NK-92 (cell line): Measurements from ENCODE around the gene SMU1.
A peak's percentile ranks its signal among the peaks of the same experiment; 100 is the strongest.

Experiments
- DNase-seq: peaks from one replicate; lab custom pipeline; 2025; ENCODE audit not compliant: unreplicated experiment; lab: John Stamatoyannopoulos, UW

Gene SMU1

DNA sequence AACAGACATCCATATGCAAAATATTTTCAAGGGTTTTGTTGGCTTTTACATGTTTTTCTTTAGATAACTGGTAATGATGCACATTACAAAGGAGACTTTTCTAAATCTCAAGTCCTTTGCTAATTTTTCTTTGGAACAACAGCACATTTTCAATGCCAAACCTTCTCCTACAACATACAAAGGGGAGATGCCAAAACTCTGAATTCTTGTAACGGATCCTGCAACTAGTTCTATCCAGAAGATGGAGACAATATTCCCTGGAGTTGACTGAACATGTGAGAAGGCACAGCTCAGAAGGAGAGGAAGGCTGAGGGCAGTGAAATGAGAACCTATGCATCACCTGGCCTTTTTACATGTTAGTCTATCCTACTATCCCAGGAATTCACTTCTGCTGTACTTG, 30.4 kb downstream of the SMU1 start:
- DNase-seq: no peak

DNA sequence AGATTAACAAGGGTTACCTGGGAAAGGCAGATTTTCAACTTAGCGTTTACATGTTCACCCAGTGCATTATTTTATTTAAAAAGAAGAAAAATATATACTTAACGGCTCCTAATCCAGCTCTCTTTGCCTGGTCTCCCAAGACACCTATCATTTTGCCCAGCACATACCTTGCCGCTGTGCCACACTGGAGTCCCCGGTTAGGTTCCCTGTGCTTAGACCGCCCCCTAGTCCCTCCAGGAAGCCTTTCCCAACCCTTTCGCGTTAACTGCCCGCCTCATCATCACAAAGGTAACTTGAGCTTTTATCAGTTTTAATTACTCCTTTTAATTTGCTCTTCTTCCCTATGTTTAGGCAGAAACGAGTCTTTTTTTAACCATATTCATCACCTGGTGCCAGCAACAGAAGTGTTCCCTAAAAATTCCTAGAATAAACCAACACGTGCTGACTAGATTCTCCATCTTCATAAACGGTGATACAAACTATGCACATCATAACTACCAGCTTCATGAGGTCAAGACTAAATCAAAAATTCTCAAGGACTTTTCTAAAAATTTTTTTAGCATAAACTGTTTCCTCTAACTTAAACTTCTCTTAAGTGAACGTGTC, 31.7 kb downstream of the SMU1 start:
- DNase-seq: no peak

DNA sequence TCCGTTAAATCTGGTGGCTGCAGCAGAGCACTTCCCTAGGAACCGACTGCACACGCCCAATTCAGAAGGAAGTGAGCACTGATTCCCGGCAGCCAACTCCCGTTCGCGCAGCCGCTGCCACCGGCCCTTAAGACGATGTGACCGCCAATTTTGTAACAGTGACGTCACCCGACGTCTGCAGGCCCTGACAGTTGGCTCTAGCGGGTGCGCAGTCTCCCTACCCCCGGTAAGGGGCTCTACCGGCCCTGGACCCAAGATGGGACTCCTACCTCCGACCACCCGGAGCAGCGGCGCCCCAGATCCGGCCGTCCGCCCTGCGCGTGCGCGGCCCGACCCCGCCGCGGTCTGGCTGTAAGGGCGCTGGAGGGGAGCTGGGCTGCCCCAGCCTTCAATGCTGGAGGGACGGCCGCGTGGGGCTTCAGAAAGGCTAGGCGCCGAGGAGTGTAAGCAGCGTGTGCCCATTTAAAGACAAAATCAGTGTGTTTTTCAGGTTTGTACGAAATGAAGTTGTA, 32.3 kb downstream of the SMU1 start:
- no peak for DNase-seq

DNA sequence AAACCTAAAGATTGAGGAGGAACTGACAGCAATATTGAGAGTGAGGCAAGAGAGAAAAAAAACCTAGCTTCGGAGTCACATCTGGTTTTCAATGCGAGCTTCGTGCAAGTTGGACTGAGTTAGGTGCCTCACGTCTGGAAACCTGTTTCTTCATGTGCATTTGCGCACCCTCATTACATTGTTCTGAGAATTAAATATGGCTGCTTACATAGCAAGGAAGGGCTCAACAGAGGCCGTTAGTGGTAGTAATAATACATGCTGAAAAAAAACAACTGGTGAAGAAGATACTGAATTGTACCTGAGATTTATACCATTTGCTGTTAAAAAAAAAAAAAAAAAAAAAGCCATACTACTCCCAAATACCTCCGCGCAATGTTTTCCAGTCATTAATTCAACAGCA, 32.8 kb downstream of the SMU1 start:
- no peak for DNase-seq

DNA sequence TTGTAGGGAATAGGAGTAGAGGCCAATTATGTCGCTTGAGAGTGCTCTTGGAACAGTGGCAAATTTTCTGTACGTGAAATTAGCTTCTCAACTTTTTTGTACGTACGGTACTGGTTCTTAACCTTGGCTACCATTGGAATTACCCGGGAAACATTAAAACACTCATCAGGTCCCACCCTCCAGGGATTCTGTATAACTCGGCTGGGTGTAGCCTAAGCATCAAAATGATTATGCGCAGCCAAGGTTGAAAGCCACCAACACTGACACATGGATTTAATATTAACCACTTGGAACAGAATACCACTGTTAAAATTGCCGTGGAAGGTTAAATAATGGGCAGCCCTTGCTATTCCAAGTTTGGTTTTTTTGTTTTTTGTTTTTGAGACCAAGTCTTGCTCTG, 34.0 kb downstream of the SMU1 start:
- no peak for DNase-seq

DNA sequence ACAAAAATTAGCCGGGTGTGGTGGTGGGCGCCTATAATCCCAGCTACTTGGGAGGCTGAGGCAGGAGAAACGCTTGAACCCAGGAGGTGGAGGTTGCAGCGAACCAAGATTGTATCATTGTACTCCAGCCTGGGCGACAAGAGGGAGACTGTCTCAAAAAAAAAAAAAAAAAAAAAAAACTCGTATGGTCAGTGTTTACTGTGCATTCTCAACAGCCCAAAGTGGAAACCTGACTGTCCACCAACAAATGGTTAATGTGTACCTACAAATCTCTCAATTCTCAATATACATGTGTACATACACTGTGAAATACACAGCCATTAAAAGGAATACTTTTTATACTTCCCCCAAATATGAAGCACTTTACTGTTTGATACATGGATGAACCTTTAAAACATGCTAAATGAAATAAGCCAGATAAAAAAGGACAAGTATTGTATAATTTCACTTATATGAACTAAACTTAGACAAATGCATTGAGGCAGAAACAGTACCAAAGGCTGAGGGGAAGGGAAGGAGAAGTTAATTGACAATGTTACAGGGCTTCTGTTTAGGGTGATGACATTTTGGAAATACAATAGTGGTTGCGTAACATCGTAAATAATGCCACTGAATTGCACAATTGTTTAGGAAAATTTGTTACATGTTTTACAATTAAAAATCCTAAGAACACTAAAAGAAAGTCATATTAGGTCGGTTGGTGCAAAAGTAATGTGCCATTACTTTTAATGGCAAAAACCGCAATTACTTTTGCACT, 34.9 kb downstream of the SMU1 start:
- no peak for DNase-seq

DNA sequence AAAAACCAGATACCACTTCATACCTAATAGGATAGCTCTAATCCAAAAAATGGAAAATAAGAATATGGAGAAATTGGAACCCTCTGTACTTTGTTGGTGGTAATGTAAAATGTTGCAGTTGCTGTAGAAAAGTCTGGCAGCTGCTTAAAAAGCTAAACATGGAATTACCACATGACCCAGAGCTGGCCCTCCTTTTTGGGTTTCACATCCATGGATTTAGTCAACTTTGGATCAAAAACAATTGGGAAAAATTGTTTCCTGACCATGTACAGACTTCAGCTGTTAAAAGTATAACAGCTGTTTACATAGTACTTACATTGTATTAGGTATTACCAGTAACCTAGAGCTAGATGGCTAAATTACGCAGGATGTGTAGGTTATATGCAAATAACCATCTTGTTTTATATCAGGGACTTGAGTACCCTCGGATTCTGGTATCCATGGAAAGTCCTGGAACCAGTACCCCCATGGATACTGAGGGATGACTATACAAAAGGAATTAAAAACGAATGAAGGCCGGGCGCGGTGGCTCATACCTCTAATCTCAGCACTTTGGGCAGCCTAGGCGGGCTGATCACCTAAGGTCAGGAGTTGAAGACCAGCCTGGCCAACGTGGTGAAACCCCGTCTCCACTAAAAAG, 35.6 kb downstream of the SMU1 start:
- no peak for DNase-seq

DNA sequence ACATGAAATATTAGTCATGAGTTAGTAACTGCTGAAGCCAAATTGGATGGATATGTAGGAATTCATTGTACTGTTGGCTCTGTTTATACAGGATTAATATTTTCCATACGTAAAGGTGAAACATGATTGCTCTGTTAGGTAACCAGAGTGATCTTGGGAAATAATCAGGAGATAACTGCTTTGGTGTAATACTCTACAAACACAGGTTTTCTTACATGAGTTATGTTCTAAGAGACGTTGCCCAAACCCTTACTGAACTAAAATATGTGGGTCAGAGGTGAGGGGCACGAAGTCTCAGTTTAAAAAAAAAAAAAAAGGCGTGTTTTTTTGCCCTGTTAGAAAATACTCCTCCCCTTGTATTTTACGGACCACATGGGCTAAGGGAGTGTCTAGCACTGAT, 43.6 kb downstream of the SMU1 start:
- DNase-seq: no peak

DNA sequence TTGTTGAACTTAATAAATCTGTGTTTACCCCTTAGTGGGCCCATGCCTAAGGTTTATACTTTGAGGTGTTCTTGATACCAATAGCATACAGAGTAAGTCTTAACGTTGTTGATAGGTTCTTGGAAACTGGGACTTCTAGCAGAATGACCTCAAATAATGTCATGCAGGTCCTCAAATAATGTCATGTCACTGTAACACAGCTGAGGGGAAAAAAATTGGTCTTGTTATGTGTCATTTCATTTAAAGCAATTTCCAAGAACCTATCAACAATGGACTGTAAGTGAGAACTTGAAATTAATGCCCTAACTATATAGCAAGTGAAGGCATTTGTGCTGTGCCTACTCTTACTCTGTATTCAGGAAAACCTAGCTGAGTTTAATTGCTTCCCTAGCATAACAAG, 44.2 kb downstream of the SMU1 start:
- no peak for DNase-seq

DNA sequence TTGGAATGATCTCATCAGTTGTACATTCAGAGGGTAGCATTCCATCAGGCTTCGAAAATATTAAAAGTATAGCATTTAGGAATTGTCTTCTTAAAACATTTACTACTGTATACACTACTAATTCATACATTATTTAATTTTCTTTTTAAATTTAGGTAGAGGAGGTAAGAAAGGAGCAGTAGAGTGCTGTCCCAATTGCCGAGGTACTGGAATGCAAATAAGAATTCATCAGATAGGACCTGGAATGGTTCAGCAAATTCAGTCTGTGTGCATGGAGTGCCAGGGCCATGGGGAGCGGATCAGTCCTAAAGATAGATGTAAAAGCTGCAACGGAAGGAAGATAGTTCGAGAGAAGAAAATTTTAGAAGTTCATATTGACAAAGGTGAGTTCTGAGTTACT, 46.2 kb downstream of the SMU1 start:
- DNase-seq: no peak

DNA sequence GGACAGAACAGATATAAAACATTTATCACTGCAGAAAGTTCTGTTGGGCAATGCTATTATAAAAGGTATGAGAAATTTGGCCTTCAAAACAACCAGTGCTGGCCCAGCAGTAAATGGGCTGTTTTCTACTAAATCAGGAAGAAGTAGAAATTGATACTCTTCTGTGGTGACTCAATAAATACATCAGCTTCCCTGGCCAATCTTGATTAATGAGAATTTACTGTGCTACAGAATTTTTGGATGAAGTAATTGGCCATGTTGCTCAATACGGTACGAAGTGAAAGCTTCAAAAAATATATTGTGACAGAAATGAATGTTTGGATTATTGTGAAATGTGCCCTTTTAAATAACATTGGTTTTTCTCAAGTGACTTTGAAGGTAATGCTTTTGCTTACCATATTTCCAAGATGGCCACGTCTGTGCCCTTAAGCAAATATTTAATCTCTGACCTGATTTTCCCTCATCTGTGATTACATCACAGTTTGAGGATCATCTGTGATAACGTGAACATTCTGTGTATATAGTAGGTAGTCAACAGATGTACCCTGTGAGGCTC, 47.2 kb downstream of the SMU1 start:
- no peak for DNase-seq

DNA sequence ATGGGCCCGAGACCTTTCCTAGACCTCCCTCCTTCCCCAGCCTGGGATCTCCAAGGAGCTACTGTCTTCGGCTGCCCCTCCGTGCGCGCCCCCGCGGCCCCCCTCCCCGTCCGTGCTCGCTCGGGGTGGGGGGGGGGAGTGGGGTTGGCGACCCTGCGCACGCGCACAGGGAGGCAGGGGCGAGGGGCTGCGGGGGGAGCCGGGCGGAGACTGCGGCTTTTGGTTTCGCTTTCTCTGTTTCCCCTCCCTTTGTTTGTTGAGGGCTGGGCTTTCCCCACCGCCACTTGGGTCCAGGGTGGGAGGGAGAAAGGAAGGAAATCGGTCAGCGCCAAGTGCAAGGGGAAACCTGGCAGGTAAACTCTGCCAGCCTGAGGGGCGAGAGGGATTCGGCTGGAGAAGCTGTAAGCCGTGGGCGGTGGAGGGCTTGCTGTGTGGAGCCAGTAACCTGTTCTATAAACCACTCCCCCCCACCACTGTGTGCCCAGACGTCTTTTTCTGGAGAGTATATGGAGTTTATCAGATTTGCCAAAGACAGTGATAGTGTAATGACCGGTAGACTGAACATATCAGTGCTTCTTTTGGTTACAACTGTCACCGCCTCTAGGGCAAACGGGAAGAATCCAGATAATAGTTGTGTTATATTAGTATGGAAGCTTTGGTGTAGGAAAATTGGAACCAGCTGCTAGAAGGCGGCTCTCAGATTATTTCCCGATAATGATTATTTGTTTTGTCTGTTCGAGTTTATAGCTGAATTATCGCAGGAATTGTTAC, 50.7 kb downstream of the SMU1 start:
- DNase-seq: no peak

DNA sequence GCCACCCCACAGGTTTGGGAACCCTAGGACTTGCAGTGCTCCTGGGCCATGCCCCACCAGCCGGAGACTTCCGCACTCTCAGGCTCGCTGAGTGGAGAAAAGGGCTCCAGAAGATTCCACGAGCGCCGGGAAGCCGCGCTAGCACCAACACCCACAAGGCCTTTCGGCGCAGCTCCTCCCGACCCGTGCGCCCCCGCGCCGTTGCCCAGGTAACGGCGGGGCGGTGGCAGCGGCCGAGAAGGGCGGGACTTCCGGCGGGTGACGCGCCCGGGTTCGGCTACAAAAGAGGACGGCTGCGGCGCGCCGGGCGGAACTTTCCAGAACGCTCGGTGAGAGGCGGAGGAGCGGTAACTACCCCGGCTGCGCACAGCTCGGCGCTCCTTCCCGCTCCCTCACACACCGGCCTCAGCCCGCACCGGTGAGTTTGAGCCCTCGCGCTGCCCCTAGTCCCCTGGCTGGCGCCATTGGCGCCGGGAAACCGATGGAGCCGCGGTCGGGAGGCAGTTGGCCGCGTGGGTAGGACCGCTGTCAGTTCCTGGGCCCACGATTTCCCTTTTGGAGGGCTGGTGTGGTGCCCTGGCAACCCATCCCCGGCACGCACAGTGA, 51.4 kb downstream of the SMU1 start, which contains the start of gene DNAJA1:
DNAJA1 (plus strand) TSS at position 308 of the 606 bp plus-strand sequence. CDS start 1,212 bp downstream, outside the sequence.
- peak; percentile 53 for DNase-seq

DNA sequence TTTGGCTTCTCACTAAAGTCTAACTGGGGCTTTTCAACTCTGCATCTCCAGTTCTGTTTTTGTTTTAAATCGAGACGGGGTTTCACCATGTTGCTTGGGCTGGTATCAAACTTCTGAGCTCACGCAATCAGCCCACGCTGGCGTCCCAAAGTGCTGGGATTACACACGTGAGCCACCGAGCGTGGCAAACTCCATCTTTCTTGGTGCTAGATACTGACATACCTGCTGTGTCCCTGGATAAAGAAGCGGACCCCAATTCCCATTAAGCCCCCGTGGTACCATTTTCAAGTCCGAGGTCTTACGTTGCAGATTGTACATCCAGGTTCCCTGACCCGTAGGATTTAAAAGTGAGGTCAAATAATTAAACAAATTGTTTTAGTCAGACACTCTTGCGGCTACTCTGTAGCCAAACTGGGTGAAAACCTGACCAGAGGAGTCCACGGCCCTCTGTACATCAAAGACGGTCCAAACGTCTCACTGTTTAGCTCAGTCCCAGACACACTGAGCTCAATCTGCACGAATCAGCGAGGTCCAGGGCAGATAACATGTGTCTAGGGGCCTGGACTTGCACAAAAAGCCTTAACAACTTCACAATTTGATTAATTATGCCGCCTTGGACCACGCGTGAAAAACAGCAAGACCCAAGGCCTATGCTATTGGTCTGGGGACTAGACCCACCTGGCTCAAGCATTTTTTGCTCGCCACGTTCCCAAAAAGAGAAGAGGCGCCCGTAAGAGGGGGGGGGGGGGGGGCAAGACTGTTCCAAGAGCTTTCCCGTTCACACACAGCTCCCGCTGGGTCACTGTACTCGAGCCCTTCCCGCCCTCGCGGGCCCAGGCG, 52.1 kb downstream of the SMU1 start:
- no peak for DNase-seq

DNA sequence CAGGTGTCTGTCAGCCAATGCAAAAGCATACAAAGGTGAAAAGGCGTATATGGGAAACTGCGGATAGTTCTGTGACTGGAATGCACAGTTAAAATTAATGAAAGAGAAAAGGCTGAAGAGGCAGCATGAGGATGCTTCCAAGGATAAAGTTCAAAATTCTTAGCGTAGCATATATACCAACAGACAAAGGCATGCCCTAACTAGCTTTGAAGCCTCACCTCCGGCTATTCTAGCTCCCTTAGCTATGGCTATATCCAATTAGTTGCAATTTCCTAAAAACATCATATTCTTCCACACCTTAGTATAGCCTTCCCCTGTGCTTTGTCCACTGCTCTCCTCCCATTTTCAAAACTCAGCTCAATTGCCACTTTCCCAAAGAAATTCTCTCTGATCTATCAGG, 52.8 kb downstream of the SMU1 start:
- DNase-seq: no peak

DNA sequence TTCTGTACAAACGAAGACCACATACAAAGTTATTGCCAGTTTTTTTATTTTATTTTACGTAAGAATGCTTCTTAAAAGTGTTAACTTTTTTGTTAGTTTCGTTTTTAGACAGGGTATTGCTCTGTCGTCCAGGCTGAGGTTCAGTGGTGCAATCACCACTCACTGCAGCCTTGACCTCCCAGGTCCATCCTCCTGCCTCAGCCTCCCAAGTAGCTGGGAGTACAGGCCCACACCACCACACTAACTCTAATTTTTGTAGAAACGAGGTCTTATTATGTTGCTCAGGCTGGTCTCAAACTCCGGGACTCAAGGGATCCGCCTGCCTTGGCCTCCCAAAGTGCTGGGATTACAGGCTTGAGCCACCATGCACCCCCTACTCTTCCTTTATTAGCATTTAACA, 53.7 kb downstream of the SMU1 start:
- no peak for DNase-seq

DNA sequence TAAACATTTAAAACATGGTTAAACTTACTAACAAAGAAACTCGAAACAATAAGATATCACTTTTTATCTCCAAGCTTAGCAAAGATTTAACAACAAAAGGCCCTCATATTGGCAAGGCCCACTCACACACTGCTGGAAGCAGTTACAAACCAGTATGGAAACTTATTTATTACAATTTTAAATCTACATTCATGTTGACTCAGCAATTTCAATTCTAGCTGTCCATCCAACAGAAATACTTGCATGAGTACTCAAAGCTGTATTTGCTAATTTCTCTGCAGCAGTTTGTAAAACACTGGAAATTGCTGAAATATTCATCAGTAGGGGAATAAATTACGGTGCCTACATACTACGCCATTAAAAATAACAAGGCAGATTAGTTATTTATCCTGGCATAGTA, 54.2 kb downstream of the SMU1 start:
- no peak for DNase-seq

DNA sequence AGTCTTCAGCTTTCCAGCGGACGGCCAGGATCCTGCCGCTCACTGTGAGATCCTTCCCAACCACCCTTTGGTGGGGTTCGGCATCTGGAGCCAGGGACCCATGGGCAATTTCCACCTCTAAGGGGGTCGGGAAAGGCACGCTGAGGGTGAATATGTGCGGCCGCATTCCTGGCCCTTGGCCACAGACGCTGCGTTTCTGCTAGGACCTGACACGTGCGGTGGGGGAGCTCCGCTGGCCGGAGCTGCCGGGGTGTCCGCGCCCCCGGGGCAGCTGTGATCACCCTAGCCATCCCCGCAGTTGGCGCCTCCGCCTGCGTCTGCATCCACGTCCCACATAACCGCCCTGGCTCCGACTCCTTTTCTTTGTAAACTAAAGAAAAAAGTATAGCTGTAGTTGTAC, 56.7 kb downstream of the SMU1 start:
- no peak for DNase-seq

DNA sequence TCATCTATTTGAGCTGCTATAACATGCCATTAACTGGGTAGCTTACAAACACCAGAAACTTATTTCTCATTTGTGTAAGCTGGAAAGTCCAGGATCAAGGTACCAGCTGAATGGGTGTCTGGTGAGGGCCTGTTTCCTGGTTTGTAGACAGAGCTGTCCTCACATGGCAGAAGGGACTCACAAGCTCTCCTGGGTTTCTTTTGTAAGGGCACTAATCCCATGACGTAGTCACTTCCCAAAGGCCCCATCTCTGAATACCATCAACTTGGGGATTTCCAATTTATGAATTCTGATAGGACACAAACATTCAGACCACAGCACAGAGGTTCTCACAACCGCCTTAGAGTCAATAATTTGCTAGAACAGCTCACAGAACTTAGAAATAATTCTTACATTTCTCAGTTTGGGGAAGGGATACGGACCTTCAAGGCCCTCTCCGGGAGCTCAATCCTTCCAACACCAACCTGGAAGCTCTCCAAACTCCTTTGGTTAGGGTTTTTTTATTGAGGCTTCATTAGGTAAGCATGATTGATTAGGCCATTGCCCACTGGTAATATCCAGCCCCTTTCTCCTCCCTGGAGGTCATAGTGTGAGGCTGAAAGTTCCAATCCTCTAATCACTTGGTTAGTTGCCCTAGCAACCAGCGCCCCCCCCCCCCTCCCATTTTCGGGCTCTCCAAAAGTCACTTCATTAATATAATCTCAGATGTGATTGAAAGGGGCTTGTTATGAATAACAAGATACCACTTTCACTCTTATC, 59.0 kb downstream of the SMU1 start:
- DNase-seq: no peak
